Rectal smooth muscle tissue (tissue), 1 donor: Measurements from ENCODE around the gene STX2.
"Not testable (repeated sequence)": the region's sequence is repeated elsewhere in the genome, so short reads cannot be mapped to it uniquely, and the experiment has no call there.

Experiments used
- H3K27ac ChIP-seq: one replicate; pipeline ENCODE4 v1.7.0; 2013; ENCODE audit warnings: low read depth, low read length, inconsistent platforms
- H3K27me3 ChIP-seq: one replicate; pipeline ENCODE4 v1.7.0; 2013; ENCODE audit warnings: low read length; ENCODE audit not compliant: control insufficient read depth, insufficient read depth
- H3K36me3 ChIP-seq: one replicate; pipeline ENCODE4 v1.7.0; 2013; ENCODE audit warnings: low read length; ENCODE audit not compliant: control insufficient read depth, insufficient read depth
- H3K4me1 ChIP-seq: one replicate; pipeline ENCODE4 v1.7.0; 2013; ENCODE audit warnings: low read length; ENCODE audit not compliant: control insufficient read depth, insufficient read depth
- H3K4me3 ChIP-seq: one replicate; pipeline ENCODE4 v1.7.0; 2013; ENCODE audit warnings: low read length
- H3K9ac ChIP-seq: one replicate; pipeline ENCODE4 v1.7.0; 2013; ENCODE audit warnings: low read length

Gene STX2

DNA sequence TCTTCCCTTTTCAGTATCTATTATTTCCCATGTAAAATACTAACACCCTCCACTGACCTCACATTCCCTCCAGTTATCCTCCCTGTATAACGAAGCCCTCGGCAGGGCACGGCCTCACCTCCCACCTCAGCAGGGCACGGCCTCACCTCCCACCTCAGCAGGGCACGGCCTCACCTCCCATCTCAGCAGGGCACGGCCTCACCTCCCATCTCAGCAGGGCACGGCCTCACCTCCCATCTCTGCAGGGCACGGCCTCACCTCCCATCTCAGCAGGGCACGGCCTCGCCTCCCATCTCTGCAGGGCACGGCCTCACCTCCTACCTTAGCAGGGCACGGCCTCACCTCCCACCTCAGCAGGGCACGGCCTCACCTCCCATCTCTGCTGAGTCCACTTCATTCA is 56.8 kb downstream of the STX2 start:
- H3K4me3 ChIP-seq, H3K36me3 ChIP-seq, H3K27ac ChIP-seq, H3K9ac ChIP-seq, H3K4me1 ChIP-seq, H3K27me3 ChIP-seq: not testable (repeated sequence)

GRCh38 chr12:130780880-130781575 is 58.0 kb downstream of the STX2 start:
- Histone ChIP-seq H3K4me3 (no peak overlapping the region), H3K4me1 (no peaks in the 10 kb centered on the region), H3K27me3 (no peaks in the 10 kb centered on the region), H3K27ac (no peak overlapping the region), H3K9ac (no peak overlapping the region), H3K36me3 (no peaks in the 10 kb centered on the region)

DNA sequence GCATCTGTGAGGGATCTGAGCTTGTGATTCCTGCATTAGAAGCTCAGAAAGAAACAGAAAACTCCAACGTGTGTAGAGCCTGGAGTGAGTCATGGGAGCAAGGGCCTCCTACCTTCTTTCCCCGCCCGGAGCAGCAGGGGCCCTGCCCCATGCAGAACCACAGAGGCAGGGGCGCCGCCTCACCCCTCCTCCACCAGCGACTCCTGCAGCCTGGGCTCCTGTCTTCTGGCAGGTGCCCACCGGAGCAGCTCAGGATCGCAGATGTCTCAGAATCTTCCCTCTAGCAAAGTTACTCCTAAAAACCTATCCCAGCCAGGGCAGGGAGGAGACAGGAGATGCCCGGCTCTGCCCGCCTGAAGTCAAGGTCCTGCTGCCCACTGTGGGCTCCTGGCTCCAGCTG is 58.7 kb downstream of the STX2 start:
- no peak overlapping the region for H3K4me3 ChIP-seq
- no peaks in the 10 kb centered on the region for H3K36me3 ChIP-seq
- H3K9ac ChIP-seq, result no peak overlapping the region
- no peaks in the 10 kb centered on the region for H3K4me1 ChIP-seq
- H3K27ac ChIP-seq, result no peak overlapping the region
- H3K27me3 ChIP-seq, result no peaks in the 10 kb centered on the region

DNA sequence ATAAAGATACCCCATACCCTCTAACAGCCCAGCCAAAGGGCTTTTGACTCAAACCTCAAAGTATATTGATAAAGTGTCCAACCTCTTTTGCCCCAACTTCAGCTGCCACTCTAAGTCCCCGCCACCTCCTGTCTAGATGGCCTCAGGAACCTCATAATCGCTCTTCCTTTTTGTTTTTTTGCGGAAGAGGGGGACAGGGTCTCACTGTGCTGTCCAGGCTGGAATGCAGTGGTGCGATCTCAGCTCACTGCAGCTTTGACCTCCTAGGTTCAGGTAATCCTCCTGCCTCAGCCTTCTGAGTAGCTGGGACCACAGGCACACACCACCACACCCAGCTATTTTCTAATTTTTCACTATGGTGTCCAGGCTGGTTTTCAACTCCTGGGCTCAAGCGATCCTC is 60.3 kb downstream of the STX2 start:
- no peaks in the 10 kb centered on the region for H3K36me3 ChIP-seq
- H3K27ac ChIP-seq, result no peak overlapping the region
- no peak overlapping the region for H3K4me3 ChIP-seq
- no peaks in the 10 kb centered on the region for H3K27me3 ChIP-seq
- H3K4me1 ChIP-seq, result no peaks in the 10 kb centered on the region
- no peak overlapping the region for H3K9ac ChIP-seq

- Histone ChIP-seq H3K27ac (no peak overlapping the region), H3K4me1 (no peaks in the 10 kb centered on the region), H3K27me3 (no peaks in the 10 kb centered on the region), H3K36me3 (no peaks in the 10 kb centered on the region), H3K9ac (no peak overlapping the region), H3K4me3 (no peak overlapping the region)
Observed at GRCh38 chr12:130776857-130777339, 62.2 kb downstream of the STX2 start.

- Histone ChIP-seq H3K27me3 (no peaks in the 10 kb centered on the region), H3K9ac (no peak overlapping the region), H3K4me3 (peak overlapping the region; percentile 60), H3K36me3 (no peaks in the 10 kb centered on the region), H3K4me1 (no peaks in the 10 kb centered on the region), H3K27ac (no peak overlapping the region)
Observed at GRCh38 chr12:130775953-130776856, 62.8 kb downstream of the STX2 start.

DNA sequence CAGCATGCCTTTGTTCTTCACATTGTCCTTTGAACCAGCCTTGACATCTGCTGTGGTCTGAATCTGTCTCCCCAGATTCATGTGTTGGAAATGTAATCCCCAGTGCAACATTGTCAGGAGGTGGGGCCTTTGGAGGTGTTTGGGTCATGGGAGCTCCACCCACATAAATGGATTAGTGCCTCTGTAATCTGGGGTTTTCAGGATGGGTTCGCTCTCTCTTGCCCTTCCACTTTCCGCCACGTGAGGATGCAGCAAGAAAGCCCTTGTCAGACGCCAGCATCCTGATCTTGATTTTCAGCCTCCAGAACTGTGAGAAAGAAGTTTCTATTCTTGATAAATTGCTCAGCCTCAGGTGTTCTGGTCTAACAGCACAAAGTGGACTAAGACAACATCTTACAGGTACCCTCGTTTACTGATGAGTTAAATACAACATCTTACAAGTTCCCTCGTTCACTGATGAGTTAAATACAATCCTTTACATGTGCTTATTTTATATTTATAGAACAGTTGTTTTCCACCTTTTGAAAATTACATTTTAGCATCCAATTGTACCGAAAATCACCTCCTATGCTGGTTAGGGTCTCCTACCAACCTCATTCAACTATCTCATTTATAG is 68.5 kb downstream of the STX2 start:
- H3K27ac ChIP-seq, result no peak overlapping the region
- no peaks in the 10 kb centered on the region for H3K4me1 ChIP-seq
- no peak overlapping the region for H3K4me3 ChIP-seq
- H3K27me3 ChIP-seq, result no peaks in the 10 kb centered on the region
- no peak overlapping the region for H3K9ac ChIP-seq
- no peaks in the 10 kb centered on the region for H3K36me3 ChIP-seq

DNA sequence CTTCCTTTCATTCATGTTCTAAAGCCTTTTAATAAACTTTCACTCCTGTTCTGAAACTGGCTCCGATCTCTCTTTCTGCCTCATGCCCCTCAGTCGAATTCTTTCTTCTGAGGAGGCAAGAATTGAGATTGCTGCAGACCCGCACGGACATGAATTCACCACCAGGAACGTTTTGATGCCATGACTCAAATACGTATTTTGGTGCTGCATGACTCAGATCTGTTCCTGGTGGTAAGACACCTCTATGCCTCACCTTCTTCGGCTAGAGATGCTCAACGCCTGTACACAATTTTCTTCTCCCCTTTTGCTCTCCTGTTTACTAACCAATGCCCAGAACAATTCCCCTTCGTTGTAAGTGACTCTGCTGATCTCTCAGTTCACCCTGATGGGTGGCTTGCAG is 70.9 kb downstream of the STX2 start:
- Histone ChIP-seq H3K36me3 (no peaks in the 10 kb centered on the region), H3K4me3 (no peak overlapping the region), H3K27ac (no peak overlapping the region), H3K4me1 (no peaks in the 10 kb centered on the region), H3K9ac (no peak overlapping the region), H3K27me3 (no peaks in the 10 kb centered on the region)

DNA sequence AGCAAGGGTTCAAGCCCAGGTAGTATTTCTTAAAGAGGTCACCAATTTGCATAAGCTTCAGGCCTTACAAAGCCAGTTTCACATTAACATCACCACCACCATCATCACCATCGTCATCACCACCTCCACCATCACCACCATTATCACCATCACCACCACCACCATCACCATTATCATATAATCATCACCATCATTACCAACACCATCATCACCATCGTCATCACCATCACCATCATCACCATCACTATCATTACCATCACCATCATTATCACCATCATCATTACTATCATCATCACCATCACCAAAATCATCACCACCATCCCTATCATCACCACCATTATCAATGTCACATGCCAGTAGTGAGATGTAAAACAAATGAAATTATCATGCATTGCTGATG is 72.6 kb downstream of the STX2 start:
- H3K4me1 ChIP-seq, result no peaks in the 10 kb centered on the region
- H3K27me3 ChIP-seq, result no peaks in the 10 kb centered on the region
- no peak overlapping the region for H3K27ac ChIP-seq
- H3K4me3 ChIP-seq, result no peak overlapping the region
- no peaks in the 10 kb centered on the region for H3K36me3 ChIP-seq
- H3K9ac ChIP-seq, result no peak overlapping the region

DNA sequence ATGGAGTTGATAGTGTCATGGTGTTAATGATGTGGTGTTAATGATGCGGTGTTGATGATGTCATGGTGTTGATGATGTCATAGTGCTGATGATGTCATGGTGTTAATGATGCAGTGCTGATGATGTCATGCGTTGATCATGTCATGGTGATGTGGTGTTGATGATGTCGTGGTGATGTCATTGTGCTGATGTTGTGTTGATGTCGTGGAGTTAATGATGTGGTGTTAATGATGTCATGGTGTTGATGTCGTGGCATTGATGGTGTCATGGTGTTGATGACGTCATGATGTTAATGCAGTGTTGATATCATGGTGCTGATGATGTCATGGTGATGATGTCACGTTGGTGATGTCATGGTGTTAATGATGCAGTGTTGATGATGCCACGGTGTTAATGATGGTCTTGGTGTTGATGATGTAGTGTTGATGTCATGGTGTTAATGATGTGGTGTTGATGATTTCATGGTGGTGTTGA is 73.8 kb downstream of the STX2 start:
- Histone ChIP-seq H3K4me1 (no peaks in the 10 kb centered on the region), H3K27ac (no peak overlapping the region), H3K4me3 (no peak overlapping the region), H3K36me3 (no peaks in the 10 kb centered on the region), H3K9ac (no peak overlapping the region), H3K27me3 (no peaks in the 10 kb centered on the region)

DNA sequence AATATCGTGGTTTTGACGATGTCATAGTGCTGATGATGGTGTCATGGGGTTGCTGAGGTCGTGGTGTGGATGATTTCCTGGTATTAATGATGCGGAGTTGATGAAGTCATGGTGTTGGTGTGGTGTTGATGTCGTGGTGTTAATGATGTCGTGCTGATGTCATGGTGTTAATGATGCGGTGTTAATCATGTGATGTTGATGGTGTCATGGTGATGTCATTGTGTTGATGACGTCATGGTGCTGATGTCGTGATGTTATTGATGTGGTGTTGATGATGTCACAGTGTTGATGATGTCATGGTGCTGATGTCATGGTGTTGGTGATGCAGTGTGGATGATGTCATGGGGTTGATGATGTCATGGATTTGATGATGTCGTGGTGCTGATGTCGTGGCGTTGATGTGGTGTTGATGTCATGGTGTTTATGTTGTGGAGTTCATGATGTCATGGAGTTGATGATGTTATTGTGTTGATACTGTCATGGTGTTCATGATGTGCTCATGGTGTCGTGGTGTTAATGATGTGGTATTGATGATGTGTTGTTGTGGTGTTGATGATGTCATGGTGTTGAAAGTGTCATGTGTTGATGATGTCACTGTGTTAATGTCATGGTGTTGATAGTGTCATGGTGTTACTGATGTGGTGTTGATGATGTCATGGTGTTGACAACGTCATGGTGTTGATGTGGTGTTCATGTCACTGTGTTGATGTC is 74.4 kb downstream of the STX2 start:
- Histone ChIP-seq H3K4me1 (no peaks in the 10 kb centered on the region), H3K4me3 (no peak overlapping the region), H3K27ac (no peak overlapping the region), H3K36me3 (no peaks in the 10 kb centered on the region), H3K27me3 (no peaks in the 10 kb centered on the region), H3K9ac (no peak overlapping the region)

GRCh38 chr12:130764073-130764472 is 75.0 kb downstream of the STX2 start:
- no peak overlapping the region for H3K27ac ChIP-seq
- H3K27me3 ChIP-seq, result no peaks in the 10 kb centered on the region
- H3K4me3 ChIP-seq, result no peak overlapping the region
- H3K9ac ChIP-seq, result no peak overlapping the region
- H3K36me3 ChIP-seq, result no peaks in the 10 kb centered on the region
- no peaks in the 10 kb centered on the region for H3K4me1 ChIP-seq
